Mesothelial cell of epicardium (in vitro differentiated cells): ENCODE results near the gene RAX. TPM values are rescaled to one million over a fixed set of nuclear protein-coding genes. Genes with fewer than 3 reads are reported as not detected.
"Not testable (repeated sequence)": the region's sequence is repeated elsewhere in the genome, so short reads cannot be mapped to it uniquely, and the experiment has no call there.

Source experiments
- DNase-seq, 2 experiments: peaks; one replicate each; pipeline ENCODE4 v3.0.0; 2021; ENCODE audit warnings: low spot score in 2 of 2; ENCODE audit not compliant: unreplicated experiment in 2 of 2
- H3K27ac Mint-ChIP-seq: 2 replicates; pipeline ENCODE4 v1.8.0; 2021; ENCODE audit warnings: mixed read lengths
- H3K27me3 Mint-ChIP-seq: 2 replicates; pipeline ENCODE4 v1.8.0; 2021; ENCODE audit warnings: low read depth, mixed read lengths
- H3K36me3 Mint-ChIP-seq: 2 replicates; pipeline ENCODE4 v1.8.0; 2021; ENCODE audit warnings: mixed read lengths
- H3K4me1 Mint-ChIP-seq: 2 replicates; pipeline ENCODE4 v1.8.0; 2021; ENCODE audit warnings: mixed read lengths
- H3K4me3 Mint-ChIP-seq: 2 replicates; pipeline ENCODE4 v1.8.0; 2021; ENCODE audit warnings: mild to moderate bottlenecking, moderate library complexity, mixed read lengths
- H3K9me3 Mint-ChIP-seq: 2 replicates; pipeline ENCODE4 v1.8.0; 2021; ENCODE audit warnings: mixed read lengths
- CTCF ChIP-seq: fragments of 200-600 bp; sonication (generic); IDR thresholded peaks from one replicate; pipeline ENCODE4 v1.5.0; 2021; ENCODE audit warnings: antibody characterized with exemption; ENCODE audit not compliant: unreplicated experiment
- total RNA-seq: library from RNA; stranded (reverse); gene quantifications from 3 replicates; pipeline ENCODE4 v1.2.1, GENCODE V29; 2021

The RAX gene
- total RNA-seq, 1 donor from 2014 or later = not detected

GRCh38 chr18:59265246-59265973 lies 7.8 kb downstream of the RAX start:
- no peaks in the 10 kb centered on the region for H3K9me3 Mint-ChIP-seq
- no peak overlapping the region for H3K27ac Mint-ChIP-seq
- DNase-seq = no peak
- no peaks in the 10 kb centered on the region for H3K36me3 Mint-ChIP-seq
- no peak for TF ChIP-seq CTCF
- H3K4me3 Mint-ChIP-seq = no peak overlapping the region
- peaks cover 19% of the 10 kb centered on the region for H3K4me1 Mint-ChIP-seq
- H3K27me3 Mint-ChIP-seq = peaks cover 97% of the 10 kb centered on the region

GRCh38 chr18:59264651-59265245 lies 8.5 kb downstream of the RAX start:
- Mint-ChIP-seq H3K9me3 (peaks cover 2% of the 10 kb centered on the region), H3K4me3 (no peak overlapping the region)

GRCh38 chr18:59264121-59264571 lies 9.1 kb downstream of the RAX start:
- no peak for DNase-seq
- no peak overlapping the region for H3K4me3 Mint-ChIP-seq
- no peaks in the 10 kb centered on the region for H3K36me3 Mint-ChIP-seq
- H3K9me3 Mint-ChIP-seq = peaks cover 7% of the 10 kb centered on the region
- peaks cover 13% of the 10 kb centered on the region for H3K4me1 Mint-ChIP-seq
- no peak overlapping the region for H3K27ac Mint-ChIP-seq
- H3K27me3 Mint-ChIP-seq = peaks cover 99% of the 10 kb centered on the region
- no peak for TF ChIP-seq CTCF

More at GRCh38 chr18:59264651-59265245, 8.5 kb downstream of the RAX start:
- H3K27me3 Mint-ChIP-seq = peaks cover 98% of the 10 kb centered on the region
- peaks cover 17% of the 10 kb centered on the region for H3K4me1 Mint-ChIP-seq
- no peak for DNase-seq
- no peak overlapping the region for H3K27ac Mint-ChIP-seq
- H3K36me3 Mint-ChIP-seq = no peaks in the 10 kb centered on the region
- no peak for TF ChIP-seq CTCF

- H3K9me3 Mint-ChIP-seq = peaks cover 7% of the 10 kb centered on the region
- peaks cover 12% of the 10 kb centered on the region for H3K4me1 Mint-ChIP-seq
- no peaks in the 10 kb centered on the region for H3K36me3 Mint-ChIP-seq
- H3K27me3 Mint-ChIP-seq = peaks cover 100% of the 10 kb centered on the region
- H3K27ac Mint-ChIP-seq = no peak overlapping the region
- no peak for DNase-seq
- no peak overlapping the region for H3K4me3 Mint-ChIP-seq
- TF ChIP-seq CTCF = no peak
These were observed 9.6 kb downstream of the RAX start for GRCh38 chr18:59263661-59264060.

- not testable (repeated sequence) for H3K27ac Mint-ChIP-seq
These were observed 11.0 kb downstream of the RAX start for GRCh38 chr18:59262243-59262642.

GRCh38 chr18:59261842-59262241 lies 11.4 kb downstream of the RAX start:
- peaks cover 98% of the 10 kb centered on the region for H3K27me3 Mint-ChIP-seq
- H3K9me3 Mint-ChIP-seq, H3K27ac Mint-ChIP-seq, H3K36me3 Mint-ChIP-seq, DNase-seq, H3K4me1 Mint-ChIP-seq, H3K4me3 Mint-ChIP-seq: not testable (repeated sequence)

More at GRCh38 chr18:59262243-59262642, 11.0 kb downstream of the RAX start:
- H3K36me3 Mint-ChIP-seq, H3K4me1 Mint-ChIP-seq, H3K9me3 Mint-ChIP-seq, H3K4me3 Mint-ChIP-seq, DNase-seq: not testable (repeated sequence)
- H3K27me3 Mint-ChIP-seq = peaks cover 100% of the 10 kb centered on the region

- H3K36me3 Mint-ChIP-seq, H3K27ac Mint-ChIP-seq, H3K4me3 Mint-ChIP-seq, H3K4me1 Mint-ChIP-seq, DNase-seq: not testable (repeated sequence)
- H3K9me3 Mint-ChIP-seq = peaks cover 11% of the 10 kb centered on the region
- H3K27me3 Mint-ChIP-seq = peaks cover 69% of the 10 kb centered on the region
These were observed 17.8 kb downstream of the RAX start for GRCh38 chr18:59255491-59255890.
